K562 (cell line): Measurements from ENCODE around the gene TRABD. TPM values are rescaled to one million over a fixed set of nuclear protein-coding genes. Genes with fewer than 3 reads are reported as not detected.

ENCODE experiments used
- ATAC-seq: fragments of 200-7000 bp; cut with Tn5 transposase; 3 replicates; pipeline ENCODE4 v1.9.1; 2020; ENCODE audit warnings: moderate library complexity
- BruUV-seq: library from RNA; stranded (reverse); fragments of 400-500 nt; replicated peaks from 2 replicates; lab custom pipeline; 2021; lab: Mats Ljungman, UMichigan
- CTCF ChIA-PET: fragments of 300-600 bp; formaldehyde crosslinking; extraction: SDS; loops from one replicate; lab custom pipeline; 2021; ENCODE audit warnings: low intra/inter-chr PET ratio; lab: Yijun Ruan, JAX
- POLR2A ChIA-PET: fragments of 300-600, 350-650 bp; sonication (Branson Sonifier 250); formaldehyde crosslinking; extraction: SDS; loops from one replicate; lab custom pipeline; 2021; ENCODE audit warnings: antibody characterized with exemption, inconsistent platforms; lab: Yijun Ruan, JAX
- DNase-seq, 4 experiments: peaks; one replicate each; pipeline versions ENCODE4 v3.0.0 to v3.0.0-alpha.2; 2011 to 2018; ENCODE audit warnings: low spot score in 3 of 4, mixed read lengths in 3 of 4; ENCODE audit errors: extremely low read depth in 1 of 4
- FAIRE-seq: peaks from 2 replicates; lab custom pipeline; 2011; peaks lifted over from hg19 to GRCh38; lab: Jason Lieb, UNC
- H2AFZ ChIP-seq: 2 replicates; pipeline ENCODE4 v1.6.0; 2011; ENCODE audit warnings: low read depth, low read length, control low read depth, inconsistent platforms
- H3K27ac ChIP-seq: fragments of 200-600 bp; 3 replicates; pipeline ENCODE4 v1.8.0; 2011; ENCODE audit warnings: low read depth, mild to moderate bottlenecking, control low read depth, inconsistent platforms, low read length, moderate library complexity, mixed read lengths; ENCODE audit errors: extremely low read depth
- H3K27me3 ChIP-seq, 2 experiments: fragments of 300-600 bp in 1 of 2; 2 replicates in 1 of 2; 3 replicates in 1 of 2; pipeline versions ENCODE4 v1.6.0 to v1.8.0; 2011; ENCODE audit warnings: inconsistent platforms in 2 of 2, low read length in 2 of 2, mild to moderate bottlenecking in 1 of 2, mixed read lengths in 1 of 2, moderate library complexity in 1 of 2; ENCODE audit not compliant: control insufficient read depth in 2 of 2, insufficient read depth in 2 of 2
- H3K36me3 ChIP-seq: fragments of 300-600 bp; 3 replicates; pipeline ENCODE4 v1.8.0; 2011; ENCODE audit warnings: mild to moderate bottlenecking, low read length, inconsistent platforms; ENCODE audit not compliant: control insufficient read depth, insufficient read depth
- H3K4me1 ChIP-seq, 2 experiments: fragments of 200-600 bp in 1 of 2; replicated peaks in 1 of 2; 2 replicates in 1 of 2; 3 replicates in 1 of 2; pipeline versions ENCODE4 v1.5.1 to v1.8.0; 2011; ENCODE audit warnings: inconsistent platforms in 2 of 2, low read length in 2 of 2, mild to moderate bottlenecking in 1 of 2, mixed read lengths in 1 of 2, moderate library complexity in 1 of 2; ENCODE audit not compliant: control insufficient read depth in 2 of 2, insufficient read depth in 2 of 2
- H3K4me2 ChIP-seq: 2 replicates; pipeline ENCODE4 v1.6.1; 2011; ENCODE audit warnings: low read length, control low read depth, inconsistent platforms, mixed read lengths; ENCODE audit not compliant: insufficient read depth
- H3K4me3 ChIP-seq: fragments of 200-600 bp; sonication (generic), shearing (Covaris generic); 2 replicates; pipeline ENCODE4 v1.5.1; 2016; ENCODE audit warnings: control low read depth, inconsistent platforms
- H3K79me2 ChIP-seq: fragments of 200-600 bp; 3 replicates; pipeline ENCODE4 v1.8.0; 2011; ENCODE audit warnings: low read length, inconsistent platforms; ENCODE audit not compliant: control insufficient read depth, insufficient read depth
- H3K9ac ChIP-seq, 2 experiments: 2 replicates each; pipeline versions ENCODE4 v1.6.0 to v1.6.1; 2011; ENCODE audit warnings: low read depth in 2 of 2, low read length in 2 of 2, control low read depth in 1 of 2, inconsistent platforms in 1 of 2, mild to moderate bottlenecking in 1 of 2, mixed read lengths in 1 of 2; ENCODE audit not compliant: insufficient read depth in 1 of 2
- H3K9me1 ChIP-seq: one replicate; pipeline ENCODE4 v1.6.0; 2011; ENCODE audit warnings: inconsistent platforms, mild to moderate bottlenecking, low read length, moderate library complexity; ENCODE audit not compliant: control insufficient read depth, insufficient read depth
- H3K9me3 ChIP-seq: replicated peaks from 2 replicates; pipeline ENCODE4 v1.5.1; 2011; ENCODE audit warnings: low read depth, low read length, inconsistent platforms; ENCODE audit not compliant: control insufficient read depth, insufficient read depth
- H4K20me1 ChIP-seq: replicated peaks from 2 replicates; pipeline ENCODE4 v1.6.1; 2011; ENCODE audit warnings: low read length, inconsistent platforms, mixed read lengths; ENCODE audit not compliant: control insufficient read depth, insufficient read depth
- ARID1B ChIP-seq: fragments of 450-650 bp; IDR thresholded peaks from 2 replicates; pipeline ENCODE4 v1.6.1; 2016; ENCODE audit warnings: antibody characterized with exemption, mild to moderate bottlenecking, inconsistent platforms
- LCOR ChIP-seq: sonication (generic); formaldehyde crosslinking; IDR thresholded peaks from 2 replicates; pipeline ENCODE4 v1.8.0; 2022; ENCODE audit warnings: mild to moderate bottlenecking, missing genetic modification reagents
- POLR2G ChIP-seq: fragments of 200-400 bp; formaldehyde crosslinking; IDR thresholded peaks from 2 replicates; pipeline ENCODE4 v1.6.1; 2017; ENCODE audit warnings: low read depth, mild to moderate bottlenecking, antibody characterized with exemption, low read length, moderate library complexity
- RBFOX2 ChIP-seq: fragments of 200-400 bp; formaldehyde crosslinking; IDR thresholded peaks from 2 replicates; pipeline ENCODE4 v1.6.1; 2017; ENCODE audit warnings: low read depth, mild to moderate bottlenecking, low read length, moderate library complexity
- RBM22 ChIP-seq: fragments of 200-400 bp; formaldehyde crosslinking; IDR thresholded peaks from 2 replicates; pipeline ENCODE4 v1.6.1; 2018; ENCODE audit warnings: low read length, low read depth; ENCODE audit not compliant: poor library complexity, severe bottlenecking
- STAT5B ChIP-seq: fragments of 250-450 bp; sonication (Bioruptor Pico); IDR thresholded peaks from 2 replicates; pipeline ENCODE4 v1.8.0; 2021; ENCODE audit warnings: mild to moderate bottlenecking, inconsistent platforms
- TAF15 ChIP-seq: fragments of 200-400 bp; formaldehyde crosslinking; IDR thresholded peaks from 2 replicates; pipeline ENCODE4 v1.6.1; 2017; ENCODE audit warnings: mild to moderate bottlenecking, low read depth, low read length, moderate library complexity
- ZBTB33 ChIP-seq: sonication (generic); formaldehyde crosslinking; IDR thresholded peaks from 2 replicates; pipeline ENCODE4 v1.8.1; 2023; ENCODE audit warnings: mild to moderate bottlenecking, missing genetic modification reagents
- WGBS: fragments of 100-300 bp; shearing (Covaris generic); methylation state at CpG from one replicate; pipeline ENCODE4 v1.1.6; 2016; ENCODE audit warnings: low coverage, mixed read lengths; ENCODE audit not compliant: insufficient coverage; ENCODE audit errors: missing lambda C conversion rate; 5-methylcytosine and 5-hydroxymethylcytosine counted together
- in situ Hi-C: fragments of 300-500 bp; cut with MboI; formaldehyde crosslinking; loops from 4 replicates; pipeline ENCODE4 v1.15.0; 2018; ENCODE audit warnings: inconsistent platforms, mixed read lengths
- intact Hi-C: fragments of 100-400 bp; cut with micrococcal nuclease; formaldehyde crosslinking; loops from 2 replicates; pipeline ENCODE4 v1.14.2; 2022
- polyA plus RNA-seq, 8 experiments: library from polyadenylated mRNA; depleted of rRNA in 4 of 8; stranded (reverse) in 5 of 8; unstranded in 3 of 8; fragments of >200 nt; fragmentation: Nextera tagmentation in 2 of 8; fragmentation: Illumina TruSeq in 1 of 8; extraction: Ambion mirVana in 2 of 8; extraction: Trizol in 1 of 8; gene quantifications; 2 replicates each; pipeline versions ENCODE4 v1.2.1 to v1.2.3, GENCODE V29; 2011 to 2014; ENCODE audit warnings: inconsistent platforms in 1 of 8, missing spikeins in 1 of 8
- total RNA-seq, 7 experiments: library from RNA; depleted of rRNA in 6 of 7; stranded (reverse); fragments of >200 nt in 6 of 7; fragmentation: Illumina TruSeq in 2 of 7; extraction: Trizol in 2 of 7; gene quantifications; 2 replicates each; pipeline versions ENCODE4 v1.2.1 to v1.2.3, GENCODE V29; 2011 to 2021; ENCODE audit warnings: low replicate concordance in 1 of 7
- TF ChIP-seq, protein P1 (sequence below): fragments of 450-650 bp; formaldehyde crosslinking; IDR thresholded peaks from 2 replicates; pipeline ENCODE4 v1.4.0; 2020; ENCODE audit warnings: mild to moderate bottlenecking, mixed read lengths

Gene TRABD
- total and polyA plus RNA-seq, 9 of the 15 experiments (the other 6 are each of a cell fraction or from before 2014, with no cell fraction given), result 0.08 to 62.9 (median 14.0) TPM

GRCh38 chr22:50216684-50217520, 31.2 kb downstream of the TRABD start:
- 98% methylated on average over 24 of the region's 57 CpGs for WGBS
- CTCF ChIA-PET, result no interaction called here
- Histone ChIP-seq H3K9ac (no peak overlapping the region; a peak in 1 of 4 replicates), H3K27ac (no peak overlapping the region), H4K20me1 (no peaks in the 10 kb centered on the region), H3K36me3 (peaks cover 89% of the 10 kb centered on the region; the same call in 2 of the 3 replicates), H3K79me2 (peaks cover 13% of the 10 kb centered on the region; the same call in 2 of the 3 replicates), H2AFZ (no peak overlapping the region), H3K4me1 (peaks cover 0 to 30% of the 10 kb centered on the region in 2 experiments; a peak in 3 of 5 replicates), H3K27me3 (no peaks in the 10 kb centered on the region), H3K4me2 (no peak overlapping the region), H3K9me3 (0 out of 2 replicates have a peak, but pooled peaks cover 1% of the 10 kb centered on the region), H3K4me3 (no peak overlapping the region), H3K9me1 (no peaks in the 10 kb centered on the region)
- BruUV-seq, result no TSS peak
- in situ Hi-C loops, result no loop called here
- DNase-seq (no peak), FAIRE-seq (no peak), ATAC-seq (no peak)
- TF ChIP-seq TAF15, result no peak
- TF ChIP-seq POLR2G, result peak; percentile 56; the same call in 1 of the 2 replicates
- TF ChIP-seq STAT5B (CRISPR knock-in tag), result no peak
- TF ChIP-seq, protein P1, sequence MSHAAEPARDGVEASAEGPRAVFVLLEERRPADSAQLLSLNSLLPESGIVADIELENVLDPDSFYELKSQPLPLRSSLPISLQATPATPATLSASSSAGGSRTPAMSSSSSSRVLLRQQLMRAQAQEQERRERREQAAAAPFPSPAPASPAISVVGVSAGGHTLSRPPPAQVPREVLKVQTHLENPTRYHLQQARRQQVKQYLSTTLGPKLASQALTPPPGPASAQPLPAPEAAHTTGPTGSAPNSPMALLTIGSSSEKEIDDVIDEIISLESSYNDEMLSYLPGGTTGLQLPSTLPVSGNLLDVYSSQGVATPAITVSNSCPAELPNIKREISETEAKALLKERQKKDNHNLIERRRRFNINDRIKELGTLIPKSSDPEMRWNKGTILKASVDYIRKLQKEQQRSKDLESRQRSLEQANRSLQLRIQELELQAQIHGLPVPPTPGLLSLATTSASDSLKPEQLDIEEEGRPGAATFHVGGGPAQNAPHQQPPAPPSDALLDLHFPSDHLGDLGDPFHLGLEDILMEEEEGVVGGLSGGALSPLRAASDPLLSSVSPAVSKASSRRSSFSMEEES (CRISPR knock-in tag), result no peak
- 0 out of 2 replicates have a peak, but pooled peaks have one; percentile 14 for TF ChIP-seq ZBTB33 (CRISPR knock-in tag)
- TF ChIP-seq LCOR, result no peak
- TF ChIP-seq ARID1B, result no peak
- TF ChIP-seq RBFOX2, result peak; percentile 52
- TF ChIP-seq RBM22, result peak; percentile 46
- intact Hi-C loops, result no loop called here
- POLR2A ChIA-PET, result interaction anchor here (0.6 to 1.1 kb wide), 2 partner anchors 10 to 56 kb away, joined by 3 to 4 read pairs; no protein-coding TSS in a partner anchor
